Endometrial microvascular endothelial cells (primary cell): ENCODE results near the gene ZNF487. TPM values are rescaled to one million over a fixed set of nuclear protein-coding genes. Genes with fewer than 3 reads are reported as not detected.
"Not testable (repeated sequence)": the region's sequence is repeated elsewhere in the genome, so short reads cannot be mapped to it uniquely, and the experiment has no call there.

Source experiments
- in situ Hi-C: cut with HindIII; loops from 2 replicates; pipeline ENCODE4 v1.10.0; 2017; ENCODE audit warnings: low sequenced_read_pairs, low pct_unique_long_range_greater_than_20kb; ENCODE audit errors: inconsistent ontology term
- total RNA-seq: library from RNA; depleted of rRNA; stranded (reverse); fragments of >200 nt; gene quantifications from one replicate; pipeline ENCODE4 v1.2.3, GENCODE V29; 2015; ENCODE audit errors: inconsistent ontology term

Gene ZNF487
- total RNA-seq, 1 donor from 2014 or later, result 0.09 TPM

DNA sequence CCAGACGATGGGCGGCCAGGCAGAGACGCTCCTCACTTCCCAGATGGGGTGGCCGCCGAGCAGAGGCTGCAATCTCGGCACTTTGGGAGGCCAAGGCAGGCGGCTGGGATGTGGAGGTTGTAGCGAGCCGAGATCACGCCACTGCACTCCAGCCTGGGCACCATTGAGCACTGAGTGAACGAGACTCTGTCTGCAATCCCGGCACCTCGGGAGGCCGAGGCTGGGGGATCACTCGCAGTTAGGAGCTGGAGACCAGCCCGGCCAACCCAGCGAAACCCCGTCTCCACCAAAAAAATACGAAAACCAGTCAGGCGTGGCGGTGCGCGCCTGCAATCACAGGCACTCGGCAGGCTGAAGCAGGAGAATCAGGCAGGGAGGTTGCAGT lies 28.8 kb downstream of the ZNF487 start:
- in situ Hi-C loops, result not testable (repeated sequence)

DNA sequence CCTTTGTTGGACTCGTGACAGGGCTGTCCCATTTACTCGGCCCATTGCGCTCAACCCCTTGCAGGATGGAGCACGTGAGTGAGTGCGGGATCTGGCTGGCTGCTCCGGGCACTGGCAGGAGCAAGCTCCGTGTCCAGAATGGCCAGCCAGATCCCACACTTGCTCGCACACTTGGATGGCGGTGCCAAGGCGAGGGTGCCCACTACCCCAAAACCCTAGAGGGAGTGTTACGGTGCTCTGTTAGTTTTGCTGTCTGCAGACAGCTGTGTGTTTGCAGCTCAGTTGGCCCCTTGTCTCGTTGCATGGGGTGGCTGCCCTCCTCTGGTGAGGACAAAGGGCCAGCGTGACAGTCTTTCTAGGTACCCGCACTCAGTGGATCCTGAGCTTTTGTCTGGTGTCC lies 34.2 kb downstream of the ZNF487 start:
- in situ Hi-C loops, result no loop called here

DNA sequence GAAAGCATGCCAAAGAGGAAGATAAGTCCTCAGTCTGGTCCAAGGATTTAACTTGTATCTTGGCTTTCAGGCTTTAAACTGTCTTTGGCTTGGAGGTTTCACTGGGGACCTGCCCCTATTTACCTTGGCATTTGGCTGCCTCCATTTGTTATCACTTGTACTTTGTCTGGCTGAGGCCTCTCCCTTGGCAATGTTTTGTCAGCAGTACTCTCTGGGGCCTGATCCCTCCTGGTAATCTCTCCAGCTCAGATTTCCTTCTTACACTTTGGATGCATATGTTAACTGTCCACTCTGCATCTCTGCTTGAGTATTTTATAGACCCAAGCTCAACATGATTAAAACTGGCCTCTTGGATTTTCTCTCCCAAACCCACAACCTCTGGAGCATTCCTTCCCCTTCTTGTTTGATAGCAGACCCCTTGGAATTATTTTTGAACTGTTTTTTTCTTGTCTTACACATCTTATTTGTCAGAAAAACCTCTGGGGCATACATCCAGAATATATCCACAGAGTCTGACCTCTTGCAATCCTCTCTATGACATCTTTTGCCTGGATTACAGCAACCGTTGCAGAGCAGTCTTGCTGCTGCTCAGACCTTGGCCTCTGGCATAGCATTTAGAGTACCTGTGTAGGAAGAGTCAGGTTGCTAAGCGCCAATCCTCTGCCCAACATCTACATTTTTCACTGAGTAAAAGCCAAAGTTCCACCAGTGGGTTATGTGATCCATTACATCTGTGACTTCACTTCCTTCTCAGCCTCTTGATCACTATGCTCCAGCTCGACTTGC lies 35.2 kb downstream of the ZNF487 start:
- in situ Hi-C loops, result no loop called here

DNA sequence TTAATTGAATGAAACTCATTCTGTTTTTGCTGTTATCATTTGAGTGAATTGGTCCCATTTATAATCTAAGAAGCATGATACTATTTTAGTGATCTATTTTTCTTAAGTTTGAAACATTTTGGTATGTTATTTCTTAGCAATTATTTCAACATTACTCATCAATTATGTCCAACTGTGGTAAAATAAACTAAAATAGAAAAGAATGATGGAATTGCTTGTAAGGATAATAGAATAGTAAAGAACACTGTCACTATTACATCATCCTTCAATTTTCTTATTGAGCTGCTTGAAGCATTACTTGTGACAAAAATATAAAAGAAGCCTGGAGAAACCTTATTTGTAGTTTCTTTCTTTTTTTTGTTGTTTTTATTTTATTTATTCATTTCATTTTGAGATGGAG lies 42.4 kb downstream of the ZNF487 start:
- in situ Hi-C loops, result no loop called here

DNA sequence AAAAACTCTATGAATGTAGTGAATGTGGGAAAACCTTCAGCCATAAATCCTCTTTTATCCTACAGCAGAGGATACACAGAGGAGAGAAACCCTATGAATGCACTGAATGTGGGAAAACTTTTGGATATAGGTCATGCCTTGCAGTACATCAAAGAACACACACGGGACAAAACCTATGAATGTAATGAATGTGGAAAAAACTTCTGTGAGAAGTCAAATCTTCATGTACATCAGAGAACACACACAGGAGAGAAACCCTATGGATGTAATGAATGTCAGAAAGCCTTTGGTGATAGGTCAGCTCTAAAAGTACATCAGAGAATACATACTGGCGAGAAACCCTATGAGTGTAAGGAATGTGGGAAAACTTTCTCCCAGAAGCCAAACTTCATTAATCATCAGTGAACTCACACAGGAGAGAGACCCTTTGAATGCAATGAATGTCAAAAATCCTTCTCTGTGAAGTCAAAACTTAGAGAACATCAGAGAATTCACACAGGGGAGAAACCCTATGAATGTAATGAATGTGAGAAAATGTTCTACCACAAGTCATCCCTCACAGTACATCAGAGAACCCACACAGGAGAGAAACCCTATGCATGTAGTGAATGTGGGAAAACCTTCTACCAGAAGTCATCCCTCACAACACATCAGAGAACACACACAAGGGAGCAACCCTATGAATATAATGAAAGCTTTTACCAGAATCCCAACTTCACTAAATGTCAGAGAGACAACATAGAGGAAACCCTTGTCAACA lies 45.6 kb downstream of the ZNF487 start:
- in situ Hi-C loops, result no loop called here

DNA sequence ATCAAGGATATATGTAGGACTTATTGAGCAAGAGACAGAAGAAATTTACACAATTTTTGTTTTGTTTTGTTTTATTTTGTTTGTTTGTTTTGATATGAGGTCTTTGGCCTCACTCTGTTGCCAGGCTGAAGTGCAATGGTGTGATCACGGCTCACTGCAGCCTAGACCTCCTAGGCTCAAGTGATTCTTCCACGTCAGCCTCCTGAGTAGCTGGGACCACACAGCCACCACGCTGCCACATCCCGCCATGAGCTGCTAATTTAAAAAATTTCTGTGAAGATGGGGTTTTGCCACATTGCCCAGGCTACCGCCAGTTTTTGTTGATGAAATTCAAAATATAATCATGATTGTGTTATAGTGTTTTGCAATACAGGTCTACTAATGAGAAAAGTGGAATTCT lies 54.9 kb downstream of the ZNF487 start:
- in situ Hi-C loops, result no loop called here

DNA sequence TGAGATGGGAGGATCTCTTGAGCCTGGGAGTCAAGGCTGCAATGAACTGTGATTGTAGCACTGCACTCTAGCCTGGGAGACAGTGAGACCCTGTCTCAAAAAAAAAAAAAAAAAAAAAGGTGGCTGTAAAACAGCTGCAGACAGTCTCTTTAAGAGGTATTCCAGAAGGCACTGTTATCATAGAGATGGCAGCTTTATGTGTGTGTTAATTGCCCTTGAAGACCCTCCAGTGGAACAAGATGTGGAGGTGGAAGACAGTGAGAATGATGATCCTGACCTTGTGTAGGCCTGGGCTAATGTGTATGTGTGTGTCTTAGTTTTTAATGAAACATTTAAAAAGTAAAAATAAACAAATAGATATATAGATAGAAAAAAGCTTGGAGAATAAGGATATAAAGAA lies 66.0 kb downstream of the ZNF487 start:
- in situ Hi-C loops, result no loop called here

DNA sequence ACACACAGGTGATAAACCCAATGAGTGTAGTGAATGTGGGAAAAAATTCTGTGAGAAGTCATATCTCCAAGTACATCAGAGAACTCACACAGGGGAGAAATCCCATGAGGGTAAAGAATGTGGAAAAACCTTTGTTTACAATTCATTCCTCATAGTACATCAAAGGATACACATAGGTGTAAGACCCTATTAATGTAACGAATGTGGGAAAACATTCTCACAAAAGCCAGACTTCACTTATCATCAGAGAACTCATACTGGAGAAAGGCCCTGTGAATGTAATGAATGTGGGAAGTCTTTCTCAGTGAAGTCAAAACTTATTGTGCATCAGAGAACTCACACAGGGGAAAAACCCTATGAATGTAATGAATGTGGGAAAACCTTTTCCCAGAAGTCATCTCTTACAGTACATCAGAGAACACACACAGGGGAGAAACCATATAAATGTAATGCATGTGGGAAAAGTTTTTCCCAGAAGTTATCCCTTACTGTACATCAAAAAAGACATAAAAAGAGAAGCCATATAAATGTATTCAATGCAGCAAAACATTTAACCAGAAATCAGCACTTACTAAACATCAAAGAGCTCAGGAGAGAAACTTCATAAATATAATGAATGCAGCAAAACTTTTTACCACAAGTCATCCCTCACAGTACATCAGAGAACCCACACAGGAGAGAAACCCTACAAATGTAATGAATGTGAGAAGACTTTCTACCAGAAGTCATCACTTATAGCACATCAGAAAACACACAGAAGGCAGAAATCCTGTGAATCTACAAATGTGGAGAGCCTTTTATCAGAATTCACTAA lies 87.7 kb downstream of the ZNF487 start:
- in situ Hi-C loops, result no loop called here

Other genes with a start within 250 kb of the ZNF487 start
- gene RASGEF1A, start 170.0 kb upstream of the ZNF487 start, total RNA-seq, result not detected
- not detected for gene FXYD4, start 65.5 kb upstream of the ZNF487 start, total RNA-seq
- gene HNRNPF, start 27.9 kb upstream of the ZNF487 start, total RNA-seq, result 235 TPM
- gene ZNF239, start 137.5 kb downstream of the ZNF487 start, total RNA-seq, result 4.7 TPM
- gene ZNF485, start 169.3 kb downstream of the ZNF487 start, total RNA-seq, result 1.8 TPM
- gene ZNF32, start 211.8 kb downstream of the ZNF487 start, total RNA-seq, result 30.2 TPM